Stimulated activated CD4-positive, alpha-beta T cell treated with anti-CD3 and anti-CD28 coated beads, Interleukin-12 subunit alpha, Interleukin-12 subunit beta, amount 100 ng/mL, for 24 hours (primary cell): ENCODE results near the gene ICA1.
"Not testable (repeated sequence)": the region's sequence is repeated elsewhere in the genome, so short reads cannot be mapped to it uniquely, and the experiment has no call there.

Experiments used
- DNase-seq, 2 experiments: peaks; one replicate each; pipeline ENCODE4 v3.0.0-alpha.2; 2020; ENCODE audit warnings: low read depth in 2 of 2

ICA1 gene

GRCh38 chr7:8263048-8263447 lies 1.1 kb upstream of the ICA1 start:
- DNase-seq: no peak

- DNase-seq: no peak
Measured at GRCh38 chr7:8260871-8261694, 884 bp downstream of the ICA1 start.

- DNase-seq: no peak
Measured at GRCh38 chr7:8259586-8260222, 2.3 kb downstream of the ICA1 start.

- no peak for DNase-seq
Measured at GRCh38 chr7:8258734-8259133, 3.2 kb downstream of the ICA1 start.

- DNase-seq: no peak
Measured at GRCh38 chr7:8258166-8258565, 3.8 kb downstream of the ICA1 start.

DNA sequence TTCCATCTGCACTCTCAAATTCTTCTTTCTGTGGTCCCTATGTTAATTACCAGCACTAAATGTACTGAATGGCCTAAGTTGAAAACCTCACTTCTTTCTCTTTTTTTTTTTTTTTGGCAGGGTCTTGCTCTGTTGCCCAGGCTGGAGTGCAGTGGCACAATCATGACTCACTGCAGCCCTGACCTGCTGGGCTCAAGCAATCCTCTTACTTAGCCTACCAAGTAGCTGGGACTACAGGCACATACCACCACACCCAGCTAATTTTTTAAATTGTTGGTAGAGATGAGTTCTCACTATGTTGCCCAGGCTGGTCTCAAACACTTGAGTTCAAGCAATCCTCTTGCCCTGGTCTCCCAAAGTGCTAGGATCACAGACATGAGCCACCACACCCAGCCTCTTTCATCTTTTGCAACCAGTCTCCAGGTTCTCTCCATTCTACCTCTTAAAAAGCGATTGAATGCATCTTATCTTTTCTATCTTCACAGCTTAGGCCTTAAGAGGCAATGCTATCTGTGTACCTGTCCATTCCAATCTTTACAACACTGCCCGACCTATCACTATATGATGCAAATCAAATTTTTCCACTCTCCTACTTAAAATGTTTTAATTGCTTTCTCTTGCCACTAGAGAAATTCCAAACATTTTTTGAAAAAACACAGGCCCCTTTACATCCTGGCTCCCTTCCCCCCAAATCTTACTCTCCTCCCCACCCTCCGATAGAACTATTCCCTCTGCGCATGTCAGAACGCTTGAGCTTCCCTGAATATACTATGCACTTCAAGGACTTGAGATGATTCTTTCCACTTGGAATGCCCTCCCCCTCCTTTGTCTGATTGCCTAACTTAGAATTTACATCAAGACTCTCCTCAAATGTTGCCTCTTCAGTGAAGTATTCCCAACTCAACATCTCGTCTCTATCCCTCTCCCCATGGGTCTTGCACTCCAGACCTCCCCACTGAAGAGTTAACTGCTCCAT lies 6.0 kb downstream of the ICA1 start:
- no peak for DNase-seq

- no peak for DNase-seq
Measured at GRCh38 chr7:8254667-8255066, 7.3 kb downstream of the ICA1 start.

DNA sequence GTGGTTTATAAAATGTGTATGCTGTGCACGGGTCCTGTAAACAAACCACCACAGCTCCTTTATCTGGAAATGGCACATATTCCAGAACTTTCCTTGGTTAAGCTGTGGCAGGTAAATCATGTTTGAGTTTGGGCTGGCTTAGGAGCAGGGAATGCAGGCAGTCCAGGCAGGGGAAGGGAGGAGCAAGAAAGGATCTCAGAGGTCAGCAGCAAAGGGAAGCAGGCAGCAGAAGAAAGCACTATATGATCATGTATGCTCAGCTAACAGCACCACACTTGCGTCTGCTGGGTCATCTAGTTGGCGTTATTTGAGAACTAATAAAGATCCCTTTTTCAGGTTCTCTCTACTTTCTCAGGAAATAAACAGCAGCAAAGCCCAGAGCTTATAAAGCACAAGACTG lies 7.8 kb downstream of the ICA1 start:
- no peak for DNase-seq

- no peak for DNase-seq
Measured at GRCh38 chr7:8251195-8251594, 10.8 kb downstream of the ICA1 start.

GRCh38 chr7:8250547-8250946 lies 11.4 kb downstream of the ICA1 start:
- no peak for DNase-seq

- DNase-seq: no peak
Measured at GRCh38 chr7:8249121-8249520, 12.8 kb downstream of the ICA1 start.

DNA sequence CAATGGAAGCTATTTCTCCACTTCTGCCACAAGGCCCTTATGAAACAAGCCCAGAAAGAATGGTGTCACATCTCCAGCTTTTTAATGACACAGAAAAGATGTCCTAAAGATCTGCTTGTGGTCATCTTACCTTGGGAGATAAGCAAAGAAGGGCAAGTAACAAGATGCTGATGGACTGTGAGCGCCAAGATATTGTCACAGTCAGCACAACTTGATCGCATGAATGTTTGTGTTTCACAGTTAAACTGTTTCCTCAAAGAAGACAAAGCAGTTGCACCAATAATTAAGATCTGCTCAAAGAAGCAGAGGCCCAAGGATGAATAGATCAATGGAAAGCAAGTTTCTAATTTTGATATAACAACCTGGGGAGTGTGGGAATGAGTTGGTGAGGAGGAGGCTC lies 15.9 kb downstream of the ICA1 start:
- DNase-seq: no peak

- DNase-seq: not testable (repeated sequence)
Measured at GRCh38 chr7:8245032-8245431, 16.9 kb downstream of the ICA1 start.

DNA sequence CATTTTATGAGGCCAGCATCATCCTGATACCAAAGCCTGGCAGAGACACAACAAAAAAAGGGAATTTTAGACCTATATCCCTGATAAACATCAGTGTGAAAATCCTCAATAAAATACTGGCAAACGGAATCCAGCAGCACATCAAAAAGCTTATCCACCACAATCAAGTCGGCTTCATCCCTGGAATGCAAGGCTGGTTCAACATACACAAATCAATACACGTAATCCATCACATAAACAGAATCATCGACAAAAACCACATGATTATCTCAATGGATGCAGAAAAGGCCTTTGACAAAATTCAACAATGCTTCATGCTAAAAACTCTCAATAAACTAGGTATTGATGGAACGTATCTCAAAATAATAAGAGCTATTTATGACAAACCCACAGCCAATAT lies 18.9 kb downstream of the ICA1 start:
- not testable (repeated sequence) for DNase-seq

DNA sequence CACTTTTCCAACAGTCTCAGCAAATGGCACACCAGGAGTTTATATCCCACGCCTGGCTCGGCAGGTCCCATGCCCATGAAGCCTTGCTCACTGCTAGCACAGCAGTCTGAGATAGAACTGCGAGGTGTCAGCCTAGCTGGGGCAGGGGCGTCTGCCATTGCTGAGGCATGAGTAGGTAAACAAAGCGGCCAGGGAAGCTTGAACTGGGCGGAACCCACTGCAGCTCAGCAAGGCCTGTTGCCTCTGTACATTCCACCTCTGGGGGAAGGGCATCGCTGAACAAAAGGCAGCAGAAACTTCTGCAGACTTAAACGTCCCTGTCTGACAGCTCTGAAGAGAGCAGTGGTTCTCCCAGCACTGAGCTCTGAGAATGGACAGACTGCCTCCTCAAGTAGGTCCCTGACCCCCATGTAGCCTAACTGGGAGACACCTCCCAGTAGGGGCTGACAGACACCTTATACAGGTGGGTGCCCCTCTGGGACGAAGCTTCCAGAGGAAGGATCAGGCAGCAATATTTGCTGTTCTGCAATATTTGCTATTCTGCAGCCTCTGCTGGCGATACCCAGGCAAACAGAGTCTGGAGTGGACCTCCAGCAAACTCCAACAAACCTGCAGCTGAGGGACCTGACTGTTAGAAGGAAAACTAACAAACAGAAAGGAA lies 22.1 kb downstream of the ICA1 start:
- not testable (repeated sequence) for DNase-seq

GRCh38 chr7:8236780-8237407 lies 25.1 kb downstream of the ICA1 start:
- no peak for DNase-seq

DNA sequence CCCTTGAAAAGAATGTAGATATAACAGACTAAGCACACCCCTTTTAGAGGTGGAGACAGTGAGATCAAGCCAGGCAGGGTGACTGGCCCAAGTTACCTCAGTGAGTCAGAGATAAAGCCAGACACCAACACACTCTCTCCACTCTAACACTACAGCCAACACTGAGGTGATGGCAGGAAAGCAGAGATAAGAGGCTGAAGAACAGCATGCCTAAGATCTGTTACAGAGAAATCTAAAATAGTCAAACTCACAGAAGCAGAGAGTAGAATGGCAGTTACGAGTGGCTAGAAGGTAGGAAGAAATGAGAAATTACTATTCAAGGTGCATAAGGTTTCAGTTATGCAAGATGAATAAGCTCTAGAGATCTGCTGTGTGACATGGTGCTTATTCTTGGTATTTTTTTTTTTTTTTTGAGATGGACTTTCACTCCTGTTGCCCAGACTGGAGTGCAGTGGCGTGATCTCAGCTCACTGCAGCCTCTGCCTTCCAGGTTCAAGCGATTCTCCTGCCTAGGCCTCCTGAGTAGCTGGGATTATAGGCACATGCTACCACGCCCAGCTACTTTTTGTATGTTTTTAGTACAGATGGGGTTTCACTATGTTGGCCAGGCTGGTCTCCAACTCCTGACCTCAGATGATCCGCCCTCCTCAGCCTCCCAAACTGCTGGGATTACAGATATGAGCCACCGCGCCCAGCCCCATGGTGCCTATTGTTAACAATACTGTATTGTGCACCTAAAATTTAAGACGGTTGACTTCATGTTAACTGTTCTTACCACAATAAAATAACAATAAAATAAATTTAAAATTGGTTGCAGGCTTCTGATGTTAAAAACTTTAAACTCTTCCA lies 28.7 kb downstream of the ICA1 start:
- no peak for DNase-seq

- no peak for DNase-seq
Measured at GRCh38 chr7:8229927-8230326, 32.0 kb downstream of the ICA1 start.

DNA sequence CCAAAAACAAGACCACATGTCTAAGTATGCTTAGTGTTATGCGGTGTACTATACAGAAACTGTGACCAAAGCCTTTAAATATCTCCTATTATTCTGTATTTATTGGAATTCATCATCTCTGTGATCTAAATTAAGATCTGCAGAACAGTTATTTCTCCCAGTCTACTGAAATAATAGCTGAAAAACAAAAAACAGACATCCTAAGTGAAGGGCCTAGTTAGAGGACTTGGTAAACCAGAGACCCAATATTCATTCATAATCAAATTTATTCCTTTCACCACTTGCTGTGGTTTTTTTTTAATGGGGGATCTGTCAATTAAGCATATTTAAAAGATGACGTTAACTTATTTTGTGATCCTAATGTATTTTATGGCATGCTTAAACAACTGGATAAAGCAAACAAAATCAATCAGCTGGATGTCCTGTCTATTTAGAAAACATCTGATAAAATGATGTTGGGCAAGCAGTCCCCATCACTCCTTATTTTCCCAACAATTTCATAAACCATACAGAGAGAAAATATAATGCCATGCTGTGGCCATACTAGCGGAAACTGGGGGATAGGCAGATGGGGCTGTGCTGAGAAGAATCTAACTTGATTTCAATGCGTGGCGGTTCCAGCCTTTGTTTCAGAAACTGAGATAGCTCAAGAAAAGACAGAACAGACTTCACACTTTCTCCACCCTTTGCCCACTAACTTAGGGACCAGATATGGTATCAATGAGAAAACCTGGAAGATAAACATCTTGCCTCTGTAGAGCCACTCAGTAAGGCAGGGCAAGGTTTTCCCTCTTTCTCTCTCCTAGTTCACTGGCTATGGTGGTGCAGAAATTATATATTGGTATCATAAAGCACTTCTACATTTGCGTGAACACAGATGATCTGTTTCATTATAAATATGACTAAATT lies 32.9 kb downstream of the ICA1 start:
- no peak for DNase-seq
